H1 (cell line): ENCODE results near the gene TAGLN2. TPM values are rescaled to one million over a fixed set of nuclear protein-coding genes. Genes with fewer than 3 reads are reported as not detected.

Experiments used
- HDAC6 ChIP-seq: IDR thresholded peaks from one replicate; pipeline ENCODE4 v1.7.1; 2012; ENCODE audit warnings: low read depth, mild to moderate bottlenecking, inconsistent platforms, low read length, moderate library complexity
- SIRT6 ChIP-seq: IDR thresholded peaks from one replicate; pipeline ENCODE4 v1.7.1; 2012; ENCODE audit warnings: low read length, inconsistent platforms
- TBP ChIP-seq: IDR thresholded peaks from 2 replicates; pipeline ENCODE4 v1.6.1; 2011; ENCODE audit warnings: low read depth, low read length, improper control_type of control experiment
- polyA plus RNA-seq, 7 experiments: library from polyadenylated mRNA; depleted of rRNA in 3 of 7; stranded (reverse) in 5 of 7; unstranded in 2 of 7; fragments of >200 nt in 5 of 7; fragments of 200-250 nt in 2 of 7; gene quantifications; 1 replicate in 5 of 7; 2 replicates in 1 of 7; 4 replicates in 1 of 7; pipeline versions ENCODE4 v1.2.1 to v1.2.3, GENCODE V29; 2011 to 2013; ENCODE audit warnings: missing spikeins in 2 of 7, mixed read lengths in 2 of 7
- total RNA-seq: library from RNA; stranded (reverse); fragmentation: NEBNext Ultra II Directional; extraction: Animal tissue kit (Norgen Biotek cat#: 25700); gene quantifications from 2 replicates; pipeline ENCODE4 v1.2.1, GENCODE V29; 2021

The TAGLN2 gene
- total and polyA plus RNA-seq, 2 of the 8 experiments (the other 6 are each of a cell fraction or from before 2014, with no cell fraction given) = 93.0 to 114 TPM

- no peak for TF ChIP-seq TBP
- TF ChIP-seq SIRT6 = no peak
- TF ChIP-seq HDAC6 = no peak
Measured at GRCh38 chr1:159961636-159962035, 36.3 kb upstream of the TAGLN2 start (continued).
